Cardiac fibroblast (primary cell): ENCODE measurements around the gene FBXO9.

ENCODE experiments used
- DNase-seq, 2 donors: peaks; one replicate each; pipeline versions ENCODE4 v3.0.0 to v3.0.0-alpha.2; 2010; ENCODE audit warnings: low read depth in 2 of 2
- H3K4me3 ChIP-seq, 2 donors: replicated peaks in 1 of 2; 1 replicate in 1 of 2; 2 replicates in 1 of 2; pipeline ENCODE4 v1.5.1; 2011; ENCODE audit warnings: low read depth in 2 of 2, low read length in 2 of 2, mild to moderate bottlenecking in 2 of 2, moderate library complexity in 1 of 2
- TF ChIP-seq, protein P1 (sequence below): IDR thresholded peaks from one replicate; pipeline ENCODE4 v1.5.1; 2011; ENCODE audit warnings: low read depth, mild to moderate bottlenecking, low read length, inconsistent platforms

FBXO9 gene

DNA sequence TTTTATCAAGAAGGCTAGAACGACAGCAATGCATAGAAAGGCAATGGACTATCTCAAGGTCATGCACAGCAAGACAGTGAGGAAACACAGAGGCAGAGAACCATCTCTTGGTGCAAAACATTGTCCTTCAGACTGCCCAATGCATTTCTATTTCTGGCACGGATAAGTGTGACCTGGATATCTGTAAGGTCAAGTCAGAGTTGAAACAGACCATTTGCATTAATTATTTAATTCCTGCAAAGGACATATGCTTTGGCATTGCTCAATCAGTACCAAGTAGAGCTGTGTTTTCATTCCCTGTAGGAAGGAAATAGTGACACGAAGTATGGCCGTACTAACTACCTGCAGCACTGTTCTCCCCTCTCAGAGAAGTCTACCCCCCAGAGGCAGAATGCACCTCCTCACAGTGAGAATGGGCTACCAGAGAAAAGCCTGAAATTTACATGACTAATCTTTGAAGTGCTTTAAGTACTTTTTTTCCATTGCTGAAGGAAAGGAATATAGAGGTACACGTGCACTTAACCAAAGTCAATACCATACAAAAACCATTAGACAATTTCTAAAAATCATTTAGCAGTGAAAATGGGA is 38.0 kb upstream of the FBXO9 start:
- DNase-seq: no peak
- H3K4me3 ChIP-seq: no peak overlapping the region
- TF ChIP-seq, protein P1, sequence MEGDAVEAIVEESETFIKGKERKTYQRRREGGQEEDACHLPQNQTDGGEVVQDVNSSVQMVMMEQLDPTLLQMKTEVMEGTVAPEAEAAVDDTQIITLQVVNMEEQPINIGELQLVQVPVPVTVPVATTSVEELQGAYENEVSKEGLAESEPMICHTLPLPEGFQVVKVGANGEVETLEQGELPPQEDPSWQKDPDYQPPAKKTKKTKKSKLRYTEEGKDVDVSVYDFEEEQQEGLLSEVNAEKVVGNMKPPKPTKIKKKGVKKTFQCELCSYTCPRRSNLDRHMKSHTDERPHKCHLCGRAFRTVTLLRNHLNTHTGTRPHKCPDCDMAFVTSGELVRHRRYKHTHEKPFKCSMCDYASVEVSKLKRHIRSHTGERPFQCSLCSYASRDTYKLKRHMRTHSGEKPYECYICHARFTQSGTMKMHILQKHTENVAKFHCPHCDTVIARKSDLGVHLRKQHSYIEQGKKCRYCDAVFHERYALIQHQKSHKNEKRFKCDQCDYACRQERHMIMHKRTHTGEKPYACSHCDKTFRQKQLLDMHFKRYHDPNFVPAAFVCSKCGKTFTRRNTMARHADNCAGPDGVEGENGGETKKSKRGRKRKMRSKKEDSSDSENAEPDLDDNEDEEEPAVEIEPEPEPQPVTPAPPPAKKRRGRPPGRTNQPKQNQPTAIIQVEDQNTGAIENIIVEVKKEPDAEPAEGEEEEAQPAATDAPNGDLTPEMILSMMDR: no peak

DNA sequence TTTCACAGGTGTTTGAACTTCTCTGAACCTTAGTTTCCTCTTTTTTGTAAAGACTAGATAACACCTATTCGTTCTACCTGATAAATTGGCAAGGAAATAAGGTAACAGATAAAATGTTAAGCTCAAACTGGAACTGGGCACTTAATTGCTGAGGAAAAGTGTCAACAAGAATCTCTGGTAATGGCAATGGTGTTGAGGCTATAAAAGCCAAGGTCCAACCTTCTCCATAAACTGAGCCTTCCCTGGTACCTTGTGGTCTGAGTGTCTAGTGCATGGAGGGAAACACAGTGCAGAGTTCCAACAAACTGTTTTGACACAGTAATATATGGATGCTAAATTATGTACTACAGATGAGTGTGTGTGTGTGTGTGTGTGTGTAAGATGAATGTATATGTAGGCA is 36.7 kb upstream of the FBXO9 start:
- no peak overlapping the region for H3K4me3 ChIP-seq
- TF ChIP-seq, protein P1: no peak
- DNase-seq: no peak

DNA sequence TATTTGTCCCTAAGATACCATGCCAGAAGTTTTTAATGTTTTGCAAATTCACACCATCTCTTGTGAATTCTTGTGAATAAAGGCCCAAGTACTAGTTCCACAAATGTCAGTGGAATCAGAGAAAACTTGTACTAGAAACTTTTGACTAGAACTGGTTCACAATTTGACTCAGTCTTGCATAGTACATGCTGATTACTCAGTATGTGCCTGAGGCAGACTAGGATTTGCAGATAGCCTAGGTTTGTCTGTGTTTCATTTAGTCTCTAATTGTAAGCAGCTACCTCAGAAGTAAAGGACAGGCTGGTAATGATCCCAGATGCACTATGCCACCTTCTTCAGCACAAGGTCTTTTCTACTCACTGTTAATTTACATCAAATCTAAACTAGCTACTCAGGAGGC is 35.9 kb upstream of the FBXO9 start:
- TF ChIP-seq, protein P1: no peak
- no peak overlapping the region for H3K4me3 ChIP-seq
- DNase-seq: no peak

DNA sequence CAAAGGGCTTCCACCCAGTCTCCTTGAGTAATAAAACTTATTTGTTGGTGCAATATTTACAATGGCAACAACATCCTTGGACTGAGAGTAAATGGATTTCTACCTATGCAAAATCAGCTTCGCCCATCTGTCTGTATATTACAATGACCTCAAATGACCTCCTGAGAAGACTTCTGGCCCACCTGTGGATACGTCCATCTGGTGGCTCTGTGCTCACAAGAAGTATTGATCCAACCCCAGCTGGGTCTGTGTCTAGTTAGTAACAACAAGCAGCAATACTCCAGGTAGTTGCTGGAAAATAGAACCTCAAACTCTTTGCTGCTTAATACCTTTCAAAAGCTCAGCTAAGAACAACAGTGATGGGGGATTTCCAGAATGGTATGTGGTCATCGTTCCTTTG is 35.4 kb upstream of the FBXO9 start:
- DNase-seq: no peak
- TF ChIP-seq, protein P1: no peak
- H3K4me3 ChIP-seq: no peak overlapping the region

DNA sequence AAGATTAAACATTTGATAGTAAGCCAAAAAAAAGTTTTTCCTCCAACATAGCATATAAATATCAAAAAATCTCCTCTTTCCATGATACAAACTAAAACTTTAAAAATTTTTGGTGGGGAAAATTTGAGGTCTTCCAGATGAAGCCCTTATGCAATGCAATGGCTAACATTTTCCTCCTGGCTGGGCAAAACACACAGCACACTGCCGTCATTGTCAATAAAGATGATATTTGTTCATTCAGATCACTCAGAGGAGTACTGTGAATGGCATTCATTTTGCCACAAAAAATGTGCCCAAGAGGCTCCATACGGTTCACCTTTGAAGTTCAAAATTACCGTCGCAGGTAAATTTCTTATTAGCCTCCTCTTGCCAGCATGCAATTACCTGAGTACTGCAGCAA is 33.9 kb upstream of the FBXO9 start:
- no peak for DNase-seq
- H3K4me3 ChIP-seq: no peak overlapping the region
- TF ChIP-seq, protein P1: no peak

DNA sequence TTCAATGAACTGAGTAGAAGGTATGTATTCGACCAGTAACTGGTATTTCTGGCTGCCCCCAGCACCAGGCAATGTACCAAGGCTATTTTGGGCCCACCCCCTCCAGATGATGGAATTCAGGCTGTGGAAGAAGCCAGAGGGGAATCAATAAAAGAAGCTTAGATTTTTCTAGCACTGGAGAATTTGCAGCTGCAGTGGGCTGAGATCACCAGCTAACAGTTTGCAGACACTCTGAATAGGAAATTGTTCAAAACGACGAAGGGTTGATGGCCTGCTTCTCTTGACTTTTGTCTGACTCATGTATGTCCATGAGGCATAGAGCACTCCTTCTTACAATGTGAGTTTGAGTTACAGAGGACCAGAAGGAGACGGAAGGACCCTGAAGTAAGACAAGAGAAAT is 32.4 kb upstream of the FBXO9 start:
- H3K4me3 ChIP-seq: no peak overlapping the region
- peak in 1 of 2 donors; percentile 44 for DNase-seq
- TF ChIP-seq, protein P1: no peak

DNA sequence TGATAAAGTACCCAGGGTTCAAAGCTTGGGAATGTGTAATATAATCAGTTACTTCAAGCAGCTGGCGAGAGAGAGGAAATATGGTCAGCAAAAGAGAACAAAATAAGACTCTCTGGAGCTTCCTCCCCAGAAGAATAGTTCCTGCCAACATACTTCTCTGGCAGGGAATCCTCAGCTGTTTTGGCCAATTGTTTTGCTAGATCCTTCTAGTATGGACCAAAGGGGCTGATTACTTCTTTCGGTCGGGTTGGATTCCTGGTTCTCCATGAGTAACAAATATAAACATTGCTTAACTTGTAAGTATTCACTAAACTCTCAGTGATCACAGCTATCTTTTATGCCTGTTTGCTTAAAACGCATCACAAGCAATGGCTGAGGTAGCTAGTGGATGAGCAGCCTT is 31.4 kb upstream of the FBXO9 start:
- DNase-seq: peak; percentile 85 to 90
- TF ChIP-seq, protein P1: no peak
- H3K4me3 ChIP-seq: no peak overlapping the region
